ENCODE results near the gene RGS3. TPM values are rescaled to one million over a fixed set of nuclear protein-coding genes. Genes with fewer than 3 reads are reported as not detected.
A peak's percentile ranks its signal among the peaks of the same experiment; 100 is the strongest.

RGS3 gene
- total and polyA plus RNA-seq, 5 donors from 2014 or later = 8.5 to 15.5 (median 12.5) TPM

- H3K27ac Mint-ChIP-seq = no peak overlapping the region
- no peaks in the 10 kb centered on the region for H3K4me1 ChIP-seq (ENCODE audit: control insufficient read depth, insufficient read depth, low read length, poor library complexity, severe bottlenecking)
- no peak for DNase-seq
These were observed 158.5 kb downstream of the RGS3 start for GRCh38 chr9:113621980-113622379.

GRCh38 chr9:113622600-113623400 lies 159.3 kb downstream of the RGS3 start:
- H3K36me3 Mint-ChIP-seq = no peaks in the 10 kb centered on the region
- H3K27ac Mint-ChIP-seq = peak overlapping the region in 1 of 3 donors; percentile 26
- DNase-seq (peak in 1 of 3 donors; percentile 68), ATAC-seq (ENCODE audit: low read depth in 2 of 2) (peak; percentile 46 to 49)
- Histone ChIP-seq H3K4me3 (ENCODE audit: low read depth, low read length) (no peak overlapping the region), H3K36me3 (ENCODE audit: control insufficient read depth, insufficient read depth, low read length) (no peaks in the 10 kb centered on the region), H3K9me3 (ENCODE audit: control insufficient read depth in 2 of 2, low read length in 2 of 2) (no peaks in the 10 kb centered on the region), H3K27ac (ENCODE audit: insufficient read depth, low read length, poor library complexity, severe bottlenecking) (no peak overlapping the region), H3K4me1 (ENCODE audit: control insufficient read depth, insufficient read depth, low read length, poor library complexity, severe bottlenecking) (no peaks in the 10 kb centered on the region), H3K27me3 (ENCODE audit: control insufficient read depth, insufficient read depth, low read length) (no peaks in the 10 kb centered on the region)
- H3K4me3 Mint-ChIP-seq = no peak overlapping the region
- no peaks in the 10 kb centered on the region for H3K9me3 Mint-ChIP-seq
- peaks cover 4% of the 10 kb centered on the region for H3K27me3 Mint-ChIP-seq
- peaks cover 0 to 3% (median 0%) of the 10 kb centered on the region in 4 donors for H3K4me1 Mint-ChIP-seq

More at GRCh38 chr9:113621980-113622379, 158.5 kb downstream of the RGS3 start:
- Mint-ChIP-seq H3K4me1 (peaks cover 0 to 8% (median 1%) of the 10 kb centered on the region in 4 donors), H3K9me3 (no peaks in the 10 kb centered on the region), H3K4me3 (no peak overlapping the region), H3K36me3 (no peaks in the 10 kb centered on the region), H3K27me3 (peaks cover 4% of the 10 kb centered on the region)
- no peaks in the 10 kb centered on the region for H3K9me3 ChIP-seq (ENCODE audit: control insufficient read depth in 2 of 2, low read length in 2 of 2)
- H3K4me3 ChIP-seq (ENCODE audit: low read depth, low read length) = no peak overlapping the region
- no peaks in the 10 kb centered on the region for H3K27me3 ChIP-seq (ENCODE audit: control insufficient read depth, insufficient read depth, low read length)
- no peak overlapping the region for H3K27ac ChIP-seq (ENCODE audit: insufficient read depth, low read length, poor library complexity, severe bottlenecking)
- no peaks in the 10 kb centered on the region for H3K36me3 ChIP-seq (ENCODE audit: control insufficient read depth, insufficient read depth, low read length)
- ATAC-seq (ENCODE audit: low read depth in 2 of 2) = no peak

GRCh38 chr9:113623851-113624485 lies 160.4 kb downstream of the RGS3 start:
- ATAC-seq (ENCODE audit: low read depth in 2 of 2) (no peak), DNase-seq (no peak)
- no peak overlapping the region for H3K4me3 ChIP-seq (ENCODE audit: low read depth, low read length)
- H3K9me3 ChIP-seq (ENCODE audit: control insufficient read depth in 2 of 2, low read length in 2 of 2) = no peaks in the 10 kb centered on the region
- H3K4me1 ChIP-seq (ENCODE audit: control insufficient read depth, insufficient read depth, low read length, poor library complexity, severe bottlenecking) = no peaks in the 10 kb centered on the region
- Mint-ChIP-seq H3K27ac (no peak overlapping the region), H3K4me3 (no peak overlapping the region), H3K36me3 (no peaks in the 10 kb centered on the region), H3K9me3 (no peaks in the 10 kb centered on the region), H3K27me3 (peaks cover 11% of the 10 kb centered on the region), H3K4me1 (peaks cover 0 to 3% (median 0%) of the 10 kb centered on the region in 4 donors)
- H3K27me3 ChIP-seq (ENCODE audit: control insufficient read depth, insufficient read depth, low read length) = no peaks in the 10 kb centered on the region
- H3K36me3 ChIP-seq (ENCODE audit: control insufficient read depth, insufficient read depth, low read length) = no peaks in the 10 kb centered on the region
- H3K27ac ChIP-seq (ENCODE audit: insufficient read depth, low read length, poor library complexity, severe bottlenecking) = no peak overlapping the region

- ATAC-seq (ENCODE audit: low read depth in 2 of 2) (no peak), DNase-seq (no peak)
- Histone ChIP-seq H3K36me3 (ENCODE audit: control insufficient read depth, insufficient read depth, low read length) (no peaks in the 10 kb centered on the region), H3K9me3 (ENCODE audit: control insufficient read depth in 2 of 2, low read length in 2 of 2) (no peaks in the 10 kb centered on the region), H3K4me1 (ENCODE audit: control insufficient read depth, insufficient read depth, low read length, poor library complexity, severe bottlenecking) (no peaks in the 10 kb centered on the region), H3K27me3 (ENCODE audit: control insufficient read depth, insufficient read depth, low read length) (no peaks in the 10 kb centered on the region), H3K4me3 (ENCODE audit: low read depth, low read length) (no peak overlapping the region), H3K27ac (ENCODE audit: insufficient read depth, low read length, poor library complexity, severe bottlenecking) (no peak overlapping the region)
- no peak overlapping the region for H3K4me3 Mint-ChIP-seq
- no peaks in the 10 kb centered on the region for H3K9me3 Mint-ChIP-seq
- H3K27ac Mint-ChIP-seq = no peak overlapping the region
- H3K4me1 Mint-ChIP-seq = peaks cover 0 to 3% (median 0%) of the 10 kb centered on the region in 4 donors
- H3K27me3 Mint-ChIP-seq = peaks cover 12% of the 10 kb centered on the region
- no peaks in the 10 kb centered on the region for H3K36me3 Mint-ChIP-seq
These were observed 161.2 kb downstream of the RGS3 start for GRCh38 chr9:113624721-113625120.

GRCh38 chr9:113625486-113625885 lies 162.0 kb downstream of the RGS3 start:
- Histone ChIP-seq H3K27ac (ENCODE audit: insufficient read depth, low read length, poor library complexity, severe bottlenecking) (no peak overlapping the region), H3K27me3 (ENCODE audit: control insufficient read depth, insufficient read depth, low read length) (no peaks in the 10 kb centered on the region), H3K36me3 (ENCODE audit: control insufficient read depth, insufficient read depth, low read length) (no peaks in the 10 kb centered on the region), H3K9me3 (ENCODE audit: control insufficient read depth in 2 of 2, low read length in 2 of 2) (no peaks in the 10 kb centered on the region), H3K4me1 (ENCODE audit: control insufficient read depth, insufficient read depth, low read length, poor library complexity, severe bottlenecking) (no peaks in the 10 kb centered on the region), H3K4me3 (ENCODE audit: low read depth, low read length) (no peak overlapping the region)
- Mint-ChIP-seq H3K4me1 (peaks cover 0 to 3% (median 0%) of the 10 kb centered on the region in 4 donors), H3K27ac (no peak overlapping the region), H3K4me3 (no peak overlapping the region), H3K36me3 (no peaks in the 10 kb centered on the region), H3K27me3 (peaks cover 12% of the 10 kb centered on the region), H3K9me3 (no peaks in the 10 kb centered on the region)
- ATAC-seq (ENCODE audit: low read depth in 2 of 2) (no peak), DNase-seq (no peak)

- Histone ChIP-seq H3K9me3 (ENCODE audit: control insufficient read depth in 2 of 2, low read length in 2 of 2) (no peaks in the 10 kb centered on the region), H3K4me1 (ENCODE audit: control insufficient read depth, insufficient read depth, low read length, poor library complexity, severe bottlenecking) (no peaks in the 10 kb centered on the region), H3K27ac (ENCODE audit: insufficient read depth, low read length, poor library complexity, severe bottlenecking) (no peak overlapping the region), H3K27me3 (ENCODE audit: control insufficient read depth, insufficient read depth, low read length) (no peaks in the 10 kb centered on the region), H3K4me3 (ENCODE audit: low read depth, low read length) (no peak overlapping the region), H3K36me3 (ENCODE audit: control insufficient read depth, insufficient read depth, low read length) (no peaks in the 10 kb centered on the region)
- DNase-seq (no peak), ATAC-seq (ENCODE audit: low read depth in 2 of 2) (no peak)
- Mint-ChIP-seq H3K9me3 (no peaks in the 10 kb centered on the region), H3K4me3 (no peak overlapping the region), H3K36me3 (no peaks in the 10 kb centered on the region), H3K27ac (peak overlapping the region in 1 of 3 donors; percentile 8), H3K4me1 (peaks cover 0 to 3% (median 0%) of the 10 kb centered on the region in 4 donors), H3K27me3 (peaks cover 13% of the 10 kb centered on the region)
These were observed 163.4 kb downstream of the RGS3 start for GRCh38 chr9:113626735-113627495.

- ATAC-seq (ENCODE audit: low read depth in 2 of 2) = no peak
- H3K4me1 Mint-ChIP-seq = no peaks in the 10 kb centered on the region
These were observed 165.1 kb downstream of the RGS3 start for GRCh38 chr9:113628621-113629020.

More at GRCh38 chr9:113628621-113629020, 165.1 kb downstream of the RGS3 start:
- no peak for DNase-seq
- Mint-ChIP-seq H3K36me3 (no peaks in the 10 kb centered on the region), H3K27ac (no peak overlapping the region), H3K4me3 (no peak overlapping the region), H3K27me3 (peaks cover 18% of the 10 kb centered on the region), H3K9me3 (no peaks in the 10 kb centered on the region)
- H3K27ac ChIP-seq (ENCODE audit: insufficient read depth, low read length, poor library complexity, severe bottlenecking) = no peak overlapping the region
- no peaks in the 10 kb centered on the region for H3K4me1 ChIP-seq (ENCODE audit: control insufficient read depth, insufficient read depth, low read length, poor library complexity, severe bottlenecking)
- H3K4me3 ChIP-seq (ENCODE audit: low read depth, low read length) = no peak overlapping the region
- no peaks in the 10 kb centered on the region for H3K9me3 ChIP-seq (ENCODE audit: control insufficient read depth in 2 of 2, low read length in 2 of 2)
- H3K36me3 ChIP-seq (ENCODE audit: control insufficient read depth, insufficient read depth, low read length) = no peaks in the 10 kb centered on the region
- H3K27me3 ChIP-seq (ENCODE audit: control insufficient read depth, insufficient read depth, low read length) = no peaks in the 10 kb centered on the region

All from CD4-positive, CD25-positive, alpha-beta regulatory T cell (primary cell).